ENCODE data around the gene GOLGA6L10.
"Not testable (repeated sequence)": the region's sequence is repeated elsewhere in the genome, so short reads cannot be mapped to it uniquely, and the experiment has no call there.

Gene GOLGA6L10

DNA sequence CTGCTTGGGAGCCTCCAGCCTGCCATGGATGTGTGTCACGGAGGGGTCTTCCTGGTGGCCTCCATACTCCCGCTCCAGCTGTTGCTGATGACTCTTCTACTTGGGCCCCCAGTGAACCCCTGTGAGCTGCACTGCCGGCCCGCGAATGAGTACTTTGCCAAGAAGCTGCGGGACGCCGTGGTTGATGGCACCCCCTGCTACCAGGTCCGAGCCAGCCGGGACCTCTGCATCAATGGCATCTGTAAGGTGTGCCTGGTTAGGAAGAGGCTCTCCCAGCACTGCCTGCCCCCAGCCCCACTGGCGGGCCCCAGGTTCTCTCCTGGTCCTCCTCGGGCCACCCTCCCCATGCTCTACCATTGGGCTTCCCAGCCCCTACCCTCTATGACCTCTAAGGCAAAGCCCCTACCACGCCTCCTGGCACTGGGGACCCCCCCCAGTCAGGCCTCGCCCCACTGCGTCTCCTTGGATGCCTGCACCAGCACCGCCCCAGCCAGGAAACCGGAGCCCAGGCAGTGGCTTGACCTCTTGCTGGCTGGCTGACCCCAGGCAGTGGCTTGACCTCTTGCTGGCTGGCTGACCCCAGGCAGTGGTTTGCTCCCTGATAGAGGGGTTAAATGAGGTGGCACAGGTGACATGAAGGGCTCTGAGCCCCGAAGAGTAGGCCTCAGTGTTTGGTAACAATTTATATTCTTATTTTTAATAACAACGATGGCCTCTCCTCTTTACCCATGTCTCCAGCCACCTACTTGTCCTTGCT is 29.6 kb downstream of the GOLGA6L10 start:
- in situ Hi-C loops (cut with MboI; ENCODE audit: low sequenced_read_pairs) = not testable (repeated sequence)

DNA sequence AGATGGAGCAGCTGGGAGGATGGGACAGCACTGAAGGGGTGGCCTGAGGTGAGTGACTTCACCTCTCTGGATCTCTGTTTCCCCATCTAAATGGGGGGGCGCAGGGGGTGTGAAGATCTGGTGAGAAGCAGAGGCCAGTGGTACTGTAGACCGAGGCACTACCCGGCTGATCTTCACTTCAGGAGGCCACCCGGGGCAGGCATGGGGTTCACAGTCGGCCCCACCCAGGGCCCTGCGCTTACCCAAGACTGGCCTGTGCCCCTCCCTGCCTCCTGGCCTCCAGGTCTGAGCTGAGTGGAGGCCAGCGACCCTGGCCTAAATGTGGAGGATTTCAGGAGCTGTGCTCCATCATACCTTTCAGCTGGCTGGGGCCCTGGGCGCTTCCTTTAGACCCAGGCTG is 31.0 kb downstream of the GOLGA6L10 start:
- in situ Hi-C loops (cut with MboI; ENCODE audit: low sequenced_read_pairs) = not testable (repeated sequence)

DNA sequence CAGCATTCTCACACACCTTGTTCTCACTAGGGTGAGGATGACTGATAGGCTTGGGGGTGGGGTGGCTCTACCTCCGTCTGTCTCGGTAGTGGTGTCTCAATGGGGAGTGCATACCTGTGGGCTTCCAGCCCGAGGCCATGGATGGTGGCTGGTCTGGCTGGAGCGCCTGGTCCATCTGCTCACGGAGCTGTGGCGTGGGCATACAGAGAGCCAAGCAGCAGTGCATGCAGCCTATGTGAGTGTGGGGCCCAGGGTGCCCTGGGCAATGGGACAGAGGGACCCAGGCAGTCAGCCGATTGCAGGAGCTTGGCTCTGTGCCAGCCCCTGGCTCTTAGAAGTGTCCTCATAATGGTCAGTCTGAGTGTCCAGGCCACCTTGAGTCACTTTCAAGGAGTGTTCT is 31.8 kb downstream of the GOLGA6L10 start:
- in situ Hi-C loops (cut with MboI; ENCODE audit: low sequenced_read_pairs) = not testable (repeated sequence)

DNA sequence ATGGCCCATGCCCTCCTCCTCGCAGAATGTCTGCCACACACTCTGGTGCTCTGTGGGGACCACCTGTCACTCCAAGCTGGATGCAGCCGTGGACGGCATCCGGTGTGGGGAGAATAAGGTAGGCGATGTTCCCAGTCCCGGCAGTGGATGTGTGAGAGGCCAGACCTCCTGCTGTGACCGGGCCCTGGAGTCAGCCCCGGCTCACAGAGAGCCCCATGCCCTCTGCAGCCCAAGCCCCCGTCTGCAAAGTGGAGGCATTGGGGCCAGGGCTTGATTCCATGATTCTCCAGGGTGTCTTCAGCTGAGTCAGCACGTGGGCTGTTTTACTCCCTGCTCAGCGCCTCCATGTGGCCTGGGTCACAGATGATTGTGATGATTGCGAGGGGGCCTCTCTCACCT is 32.2 kb downstream of the GOLGA6L10 start:
- in situ Hi-C loops (cut with MboI; ENCODE audit: low sequenced_read_pairs) = no loop called here

DNA sequence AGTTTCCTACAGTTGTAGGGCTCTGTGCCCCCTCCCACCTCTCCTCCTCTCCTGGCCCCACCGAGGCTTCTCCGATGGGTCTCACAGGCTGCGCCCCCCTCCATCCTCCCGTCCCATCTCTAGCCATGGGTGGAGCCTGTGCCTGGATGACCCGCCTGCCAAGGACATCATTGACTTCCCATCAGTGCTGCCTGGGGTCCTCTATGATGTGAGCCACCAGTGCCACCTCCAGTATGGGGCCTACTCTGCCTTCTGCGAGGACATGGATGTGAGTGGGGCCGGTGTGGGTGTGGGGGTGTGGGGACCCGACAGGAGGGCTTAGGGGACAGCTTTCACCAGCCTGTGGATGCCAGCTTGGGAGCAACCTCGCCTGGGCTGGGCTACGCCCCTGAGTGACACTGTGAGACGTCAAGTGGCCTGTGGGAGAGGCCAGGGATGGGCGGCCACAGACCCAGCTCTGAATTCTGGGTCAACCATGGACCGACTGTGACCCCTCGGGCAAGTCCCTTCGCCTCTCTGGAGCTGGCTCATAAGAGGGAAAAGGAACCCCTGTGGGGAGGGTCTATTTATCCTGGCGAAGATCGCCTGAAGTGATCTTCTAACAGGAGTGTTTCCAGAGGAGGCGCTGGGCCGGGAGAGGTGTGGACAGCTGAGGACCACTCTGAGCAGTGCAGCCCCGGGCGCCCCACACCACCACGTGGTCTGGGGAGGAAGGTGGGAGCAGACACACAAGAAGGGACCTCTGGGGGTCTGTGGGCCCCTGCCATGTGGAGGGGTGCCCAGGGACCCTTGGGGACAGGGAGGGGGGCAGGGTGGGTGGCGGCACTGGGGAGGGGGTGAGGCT is 32.8 kb downstream of the GOLGA6L10 start:
- in situ Hi-C loops (cut with MboI; ENCODE audit: low sequenced_read_pairs) = not testable (repeated sequence)

DNA sequence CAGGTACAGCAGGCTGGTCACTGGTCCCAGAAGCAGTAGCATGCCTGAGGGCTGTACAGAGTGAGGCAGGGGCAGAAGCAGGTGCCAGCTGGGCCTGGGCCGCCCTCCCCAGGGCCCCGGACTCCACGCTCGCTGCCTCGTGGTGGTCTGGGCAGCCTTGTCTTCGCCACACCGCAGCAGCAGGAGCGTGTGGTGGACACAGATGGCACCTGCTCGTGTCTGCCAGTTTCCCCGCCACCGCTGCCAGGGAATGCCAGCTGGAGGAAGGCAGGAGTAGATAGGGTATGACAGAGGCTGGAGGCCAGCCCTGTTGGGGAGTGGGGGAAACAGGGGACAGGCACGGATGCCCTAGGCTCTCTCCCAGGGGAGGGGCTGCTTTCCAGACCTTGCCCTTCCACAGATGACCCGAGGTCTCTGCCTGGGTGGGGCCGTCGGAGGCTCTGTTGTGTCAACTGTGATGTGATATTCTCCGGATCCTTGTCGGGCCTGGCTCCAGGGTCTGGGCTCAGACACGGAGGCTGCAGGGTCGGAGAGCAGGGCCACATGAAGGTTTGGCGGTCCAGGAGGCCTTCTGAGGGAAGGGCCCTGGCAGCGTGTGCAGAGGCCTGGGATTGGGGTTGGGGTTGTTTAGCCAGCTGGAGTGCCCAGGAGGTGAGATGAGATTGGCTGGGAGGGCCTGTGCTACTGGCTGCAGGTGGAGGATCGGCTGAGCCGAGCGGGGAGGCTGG is 33.6 kb downstream of the GOLGA6L10 start:
- in situ Hi-C loops (cut with MboI; ENCODE audit: low sequenced_read_pairs) = no loop called here

DNA sequence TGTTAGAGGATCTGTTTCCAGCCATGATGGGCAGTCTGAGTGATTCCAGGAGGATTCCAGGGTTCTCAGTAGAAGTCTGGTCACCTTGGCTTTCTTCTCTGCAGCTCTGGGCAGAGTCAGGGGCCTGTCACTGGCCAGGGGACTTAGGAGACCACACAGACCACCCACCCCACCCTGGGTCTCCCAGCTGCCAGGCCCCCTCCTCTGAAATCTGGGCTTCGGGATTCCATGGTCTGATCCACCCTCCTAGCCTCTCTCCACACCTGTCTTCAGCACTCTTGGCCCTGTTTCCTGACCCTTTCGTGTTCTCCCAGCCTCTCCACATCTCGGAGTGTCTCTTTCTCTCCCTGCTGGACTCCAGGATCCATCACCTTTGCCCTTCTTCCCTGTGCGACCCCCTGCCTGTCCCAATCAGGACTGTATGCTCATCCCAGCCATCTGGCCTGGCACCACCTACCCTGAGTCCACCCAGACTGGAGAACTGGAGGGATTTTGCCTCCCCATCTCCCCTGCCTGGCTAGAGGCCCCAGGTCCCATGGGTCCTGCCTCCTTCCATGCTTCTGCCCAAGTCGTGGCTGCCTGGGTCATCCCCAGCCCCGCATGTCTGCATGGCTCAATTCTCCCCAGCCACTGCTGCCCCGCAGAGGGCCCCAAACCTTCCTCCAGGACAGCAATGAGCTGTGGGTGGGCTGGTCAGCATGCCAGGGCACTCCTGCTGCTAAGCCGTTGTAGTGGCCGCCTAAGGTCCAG is 34.3 kb downstream of the GOLGA6L10 start:
- in situ Hi-C loops (cut with MboI; ENCODE audit: low sequenced_read_pairs) = no loop called here

DNA sequence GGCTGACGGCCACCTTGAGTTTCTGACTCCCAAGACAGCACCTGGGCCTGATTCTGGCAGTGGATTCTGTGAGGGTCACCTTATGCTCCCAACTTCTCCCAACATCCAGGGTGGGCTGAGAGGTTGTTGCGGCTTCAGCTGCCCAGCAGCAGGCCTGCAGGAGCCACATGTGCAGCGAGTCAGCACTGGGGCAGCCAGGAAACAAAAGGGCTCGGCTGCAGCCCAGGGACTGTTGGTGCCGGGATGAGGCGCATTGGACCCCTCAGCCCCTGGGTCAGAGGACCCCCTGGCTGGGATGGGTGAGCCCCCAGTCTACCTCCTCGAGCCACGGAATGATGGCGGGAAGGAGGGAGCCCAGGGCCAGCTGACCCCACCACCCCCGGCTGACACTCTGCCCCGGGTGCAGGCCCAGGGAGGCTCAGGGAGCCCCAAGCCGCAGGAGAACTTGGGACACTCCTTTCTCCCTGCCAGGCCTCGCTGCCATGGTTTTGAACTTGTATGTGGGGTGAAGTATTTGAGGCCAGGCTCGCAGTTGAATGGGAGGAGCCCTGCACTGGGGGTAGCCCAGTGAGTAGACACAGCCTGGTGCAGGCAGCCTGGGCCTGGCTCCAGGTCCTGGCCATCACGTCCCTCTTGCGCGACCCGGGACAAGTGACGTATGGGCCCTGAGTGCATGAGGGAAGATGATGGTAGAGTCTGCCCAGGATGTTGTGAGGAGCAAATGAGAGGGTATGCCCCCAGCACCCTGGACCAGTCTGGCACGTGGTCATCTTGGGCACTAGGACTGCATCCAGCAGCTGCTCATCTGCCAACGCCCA is 35.1 kb downstream of the GOLGA6L10 start:
- in situ Hi-C loops (cut with MboI; ENCODE audit: low sequenced_read_pairs) = not testable (repeated sequence)

DNA sequence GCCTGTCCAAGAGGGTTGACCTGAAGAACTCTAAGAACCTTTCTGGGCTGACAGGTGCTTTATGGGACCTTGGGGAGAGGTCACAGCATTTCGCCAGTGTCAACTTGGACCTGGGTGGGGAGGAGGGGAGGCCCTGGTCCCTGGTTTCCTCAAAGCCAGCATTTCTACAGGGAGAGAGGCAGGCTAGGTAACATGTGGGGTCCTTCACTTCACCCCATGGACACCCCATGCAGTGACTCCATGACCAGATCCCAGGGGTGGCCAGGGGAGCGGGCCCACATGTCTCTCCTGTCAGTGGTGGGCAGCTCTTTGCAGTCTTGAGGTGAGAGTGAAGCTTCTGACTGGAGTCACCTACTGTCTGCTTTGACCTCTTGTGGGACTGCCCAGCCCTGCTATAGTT is 35.8 kb downstream of the GOLGA6L10 start:
- in situ Hi-C loops (cut with MboI; ENCODE audit: low sequenced_read_pairs) = no loop called here

DNA sequence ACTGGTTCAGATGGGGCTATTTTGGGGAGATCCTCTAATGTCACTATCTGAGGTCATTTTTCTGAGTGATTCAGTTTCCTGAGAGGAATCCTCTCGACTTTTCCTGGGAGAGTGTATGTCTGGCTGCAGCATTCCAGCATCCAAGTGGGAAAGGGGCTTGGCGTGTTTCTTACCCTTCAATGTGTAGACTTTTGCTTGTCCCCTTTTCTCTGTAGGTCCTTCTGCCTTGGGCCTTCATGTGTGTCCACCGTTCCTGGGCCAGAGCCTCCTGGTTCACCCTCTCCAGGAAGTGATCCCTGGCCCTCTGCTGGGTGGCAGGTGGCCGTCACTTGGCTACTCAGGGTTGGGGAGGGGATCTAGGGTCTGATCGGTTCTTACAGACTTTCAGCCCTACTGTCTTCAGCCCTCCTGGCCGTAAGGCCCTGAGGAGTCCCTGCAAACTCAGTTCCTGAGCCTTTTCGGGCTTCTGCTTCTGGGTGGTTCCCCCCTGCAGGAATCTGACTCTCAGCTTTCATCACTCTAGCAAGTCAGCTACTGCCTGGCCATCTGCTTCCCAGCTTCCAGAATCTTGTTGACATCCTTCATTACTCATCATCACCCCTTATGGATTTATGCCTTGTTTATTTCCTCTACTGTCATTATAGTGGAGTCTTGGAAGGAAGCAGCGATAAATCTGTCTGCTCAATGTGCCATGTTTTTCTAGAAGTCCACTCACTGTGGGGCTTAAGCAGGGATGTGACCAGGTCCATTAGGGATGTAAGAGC is 36.5 kb downstream of the GOLGA6L10 start:
- in situ Hi-C loops (cut with MboI; ENCODE audit: low sequenced_read_pairs) = no loop called here

DNA sequence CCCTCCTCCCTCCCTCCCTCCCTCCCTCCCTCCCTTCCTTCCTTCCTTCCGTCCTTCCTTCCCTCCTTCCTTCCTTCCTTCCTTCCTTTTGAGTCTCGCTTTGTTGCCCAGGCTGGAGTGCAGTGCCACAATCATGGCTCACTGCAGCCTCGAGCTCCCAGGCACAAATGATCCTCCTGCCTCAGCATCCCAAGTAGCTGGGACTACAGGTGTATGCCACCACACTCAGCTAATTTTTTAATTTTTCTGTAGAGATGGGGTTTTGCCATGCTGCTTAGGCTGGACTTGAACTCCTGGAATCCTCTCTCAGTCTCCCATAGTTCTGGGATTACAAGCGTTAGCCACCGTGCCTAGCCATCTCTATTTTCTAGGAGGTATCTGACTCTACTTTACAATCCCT is 38.0 kb downstream of the GOLGA6L10 start:
- in situ Hi-C loops (cut with MboI; ENCODE audit: low sequenced_read_pairs) = not testable (repeated sequence)

DNA sequence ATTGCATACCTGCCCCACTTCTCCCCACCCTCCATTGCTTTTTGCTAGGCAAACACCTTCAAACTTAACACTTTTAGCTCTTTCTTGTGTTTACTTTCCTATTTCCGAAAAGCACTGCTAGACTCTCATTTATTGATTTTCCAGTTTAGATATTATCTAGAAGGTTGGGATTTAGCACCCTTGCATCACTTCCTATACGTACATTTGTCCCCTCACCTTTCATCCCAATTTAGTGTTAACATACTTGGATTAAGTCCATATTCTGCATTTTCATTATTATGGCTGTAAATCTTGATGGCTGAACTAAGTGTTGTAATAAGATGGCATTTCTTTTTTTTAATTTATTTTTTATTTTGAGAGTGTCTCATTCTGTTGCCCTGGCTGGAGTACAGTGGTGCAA is 39.5 kb downstream of the GOLGA6L10 start:
- in situ Hi-C loops (cut with MboI; ENCODE audit: low sequenced_read_pairs) = no loop called here

DNA sequence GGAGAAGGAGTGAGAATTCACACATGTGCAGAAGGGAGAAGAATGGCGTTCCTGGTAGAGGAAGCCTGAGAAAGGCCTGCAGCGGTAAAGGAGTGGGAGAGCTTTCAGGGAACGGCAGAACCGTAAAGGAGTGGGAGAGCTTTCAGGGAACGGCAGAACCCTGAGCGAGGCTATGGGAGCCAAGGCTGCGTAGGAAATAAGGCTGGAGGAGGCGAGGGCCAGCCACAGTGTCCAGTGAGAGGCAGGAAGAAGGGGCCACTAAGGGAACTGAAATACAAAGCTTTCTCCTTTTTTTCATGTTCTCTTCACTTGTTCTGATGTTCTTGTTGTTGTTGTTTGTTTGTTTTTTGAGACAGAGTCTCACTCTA is 41.6 kb downstream of the GOLGA6L10 start:
- in situ Hi-C loops (cut with MboI; ENCODE audit: low sequenced_read_pairs) = no loop called here

DNA sequence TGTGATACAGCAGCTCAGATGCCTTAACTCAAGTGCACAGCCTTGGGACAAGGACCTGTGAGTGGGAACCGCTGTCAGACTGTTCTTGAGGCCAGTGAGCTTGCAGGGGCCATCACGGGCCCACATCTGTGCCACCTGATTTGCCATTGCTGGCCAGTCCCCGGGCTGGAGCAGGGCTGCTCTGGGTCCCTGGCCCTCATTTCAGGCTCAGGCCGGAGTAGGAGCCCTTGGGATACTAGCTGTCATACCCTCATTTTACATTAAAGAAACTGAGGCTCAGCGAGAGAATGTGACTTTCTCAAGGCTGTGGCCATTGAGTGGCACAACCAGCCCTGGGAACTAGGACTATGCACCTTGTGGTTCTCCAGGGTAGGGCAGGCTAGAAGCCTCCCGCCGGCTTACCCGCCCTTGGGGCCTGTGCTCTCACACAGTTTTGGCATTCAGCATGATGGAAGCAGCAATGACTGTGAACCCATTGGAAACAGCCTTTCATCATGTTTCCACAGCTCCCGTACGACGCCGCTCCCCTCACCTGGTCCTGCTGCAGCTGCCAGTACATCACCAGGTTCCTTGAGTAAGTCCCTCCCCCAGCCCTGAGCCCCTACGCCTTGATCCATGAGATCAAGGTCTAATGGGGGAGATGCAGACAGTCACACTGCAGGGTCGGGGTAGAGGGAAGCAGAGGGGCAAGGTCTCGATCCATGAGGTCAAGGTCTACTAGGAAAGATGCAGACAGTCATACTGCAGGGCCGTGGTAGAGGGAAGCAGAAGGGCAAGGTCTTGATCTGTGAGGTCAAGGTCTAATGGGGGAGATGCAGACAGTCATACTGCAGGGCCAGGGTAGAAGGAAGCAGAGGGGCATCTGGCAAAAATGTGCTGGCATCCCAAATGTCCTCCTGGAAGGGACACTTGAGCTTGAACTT is 42.2 kb downstream of the GOLGA6L10 start:
- in situ Hi-C loops (cut with MboI; ENCODE audit: low sequenced_read_pairs) = no loop called here

DNA sequence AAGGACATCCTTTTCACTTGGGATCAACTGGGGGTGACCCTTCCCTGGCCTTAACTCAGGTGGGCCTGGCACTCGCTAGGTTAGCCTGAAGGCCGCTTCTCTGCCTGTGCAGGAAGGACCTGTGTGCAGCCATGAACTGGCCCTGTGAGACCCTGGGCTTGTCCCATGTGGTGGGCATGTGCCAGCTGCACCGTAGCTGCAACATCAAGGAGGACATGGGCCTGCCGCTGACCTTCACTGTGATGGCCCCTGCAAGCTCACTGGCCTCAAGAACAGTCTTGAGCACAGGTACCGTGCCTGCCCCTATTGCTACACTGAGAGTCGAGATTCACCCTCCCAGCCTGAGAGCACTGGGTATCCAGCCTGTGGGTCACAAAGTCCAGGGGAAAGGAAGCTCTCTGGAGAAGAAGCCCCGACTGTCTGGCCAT is 43.6 kb downstream of the GOLGA6L10 start:
- in situ Hi-C loops (cut with MboI; ENCODE audit: low sequenced_read_pairs) = no loop called here

DNA sequence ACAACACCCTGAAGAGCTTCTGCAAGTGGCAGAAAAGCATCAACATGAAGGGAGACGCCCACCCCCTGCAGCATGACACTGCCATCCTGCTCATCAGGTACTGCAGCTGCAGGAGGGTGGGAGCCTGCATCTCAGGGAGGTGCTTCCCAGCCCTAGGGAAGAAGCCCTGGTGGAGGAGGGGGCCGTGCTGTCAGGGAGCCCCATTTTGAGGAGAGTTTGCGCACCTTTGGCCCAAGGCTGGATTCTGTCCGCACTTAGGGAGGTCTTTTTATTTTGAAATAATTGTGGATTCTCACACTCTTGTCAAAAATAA is 44.5 kb downstream of the GOLGA6L10 start:
- in situ Hi-C loops (cut with MboI; ENCODE audit: low sequenced_read_pairs) = no loop called here

DNA sequence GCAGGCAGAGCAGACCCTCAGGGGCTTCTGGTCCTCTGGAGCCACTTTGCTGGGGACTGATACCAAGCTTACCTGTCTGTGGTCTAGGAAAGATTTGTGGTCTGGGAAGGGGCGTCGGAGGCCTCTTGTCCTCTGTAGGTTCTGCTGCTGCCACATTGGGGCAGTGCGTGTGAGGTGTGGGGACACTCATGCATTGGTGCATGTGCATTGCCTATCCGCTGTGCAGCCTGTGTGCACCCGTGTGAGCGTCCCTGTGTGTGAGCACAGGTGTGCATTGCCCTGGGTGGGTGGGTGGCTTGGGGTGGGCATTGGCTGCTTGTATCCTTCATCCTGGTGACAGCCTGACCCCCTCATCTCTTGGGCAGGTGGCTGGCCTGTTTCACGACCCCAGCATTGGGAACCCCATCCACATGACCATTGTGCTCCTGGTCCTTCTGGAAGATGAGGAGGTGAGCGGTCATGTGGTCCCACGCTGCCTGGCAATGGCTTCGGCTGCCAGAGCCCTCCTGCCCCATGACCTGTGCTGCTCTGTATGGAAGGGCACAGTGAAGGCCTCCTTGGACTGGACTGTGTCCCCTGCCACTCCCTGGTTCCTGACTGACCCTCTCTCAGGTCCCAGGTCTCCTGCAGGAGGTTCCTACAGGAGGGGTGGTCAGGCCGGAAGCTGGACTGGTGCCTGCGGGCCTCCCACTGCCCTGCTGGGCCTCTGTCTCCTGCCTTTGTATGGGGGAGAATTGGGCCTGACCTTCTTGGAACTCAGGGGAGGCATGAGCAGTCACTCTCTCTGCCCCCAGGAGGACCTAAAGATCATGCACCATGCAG is 45.1 kb downstream of the GOLGA6L10 start:
- in situ Hi-C loops (cut with MboI; ENCODE audit: low sequenced_read_pairs) = no loop called here
